Panc1 (cell line): ENCODE results near the gene DEUP1.

Experiments used
- POLR2AphosphoS5 ChIP-seq: IDR thresholded peaks from 2 replicates; pipeline ENCODE4 v1.6.1; 2012; ENCODE audit warnings: mild to moderate bottlenecking, low read depth, low read length, moderate library complexity
- TF ChIP-seq, protein P1 (sequence below): fragments of 450-650 bp; IDR thresholded peaks from 2 replicates; pipeline ENCODE4 v1.5.1; 2017; ENCODE audit warnings: mild to moderate bottlenecking
- TF ChIP-seq, protein P2 (sequence below), 2 experiments: IDR thresholded peaks; 2 replicates each; pipeline ENCODE4 v1.6.1; 2011 to 2012; ENCODE audit warnings: low read depth in 2 of 2, control low read depth in 1 of 2, low read length in 1 of 2, mild to moderate bottlenecking in 1 of 2, moderate library complexity in 1 of 2; ENCODE audit not compliant: insufficient read depth in 1 of 2

DNA sequence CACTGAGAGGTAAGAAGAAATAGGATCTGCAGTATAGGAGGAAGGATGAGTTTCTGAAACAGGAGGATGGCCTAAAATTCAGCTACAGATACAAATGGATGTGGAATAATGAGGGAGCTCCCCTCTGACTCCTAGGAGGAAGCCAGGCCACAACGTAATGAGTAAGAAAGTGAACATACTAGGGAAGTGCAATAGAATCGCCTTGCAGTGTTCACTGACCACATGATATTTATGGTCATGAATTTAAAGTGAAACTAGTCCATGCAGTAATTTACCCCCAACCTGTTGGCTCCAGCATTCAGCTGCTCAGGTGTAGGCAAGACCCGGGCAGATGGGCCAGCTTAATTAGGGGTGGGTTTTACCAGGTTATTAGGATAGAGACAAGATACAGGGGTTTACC is 101.7 kb downstream of the DEUP1 start:
- TF ChIP-seq, protein P1, sequence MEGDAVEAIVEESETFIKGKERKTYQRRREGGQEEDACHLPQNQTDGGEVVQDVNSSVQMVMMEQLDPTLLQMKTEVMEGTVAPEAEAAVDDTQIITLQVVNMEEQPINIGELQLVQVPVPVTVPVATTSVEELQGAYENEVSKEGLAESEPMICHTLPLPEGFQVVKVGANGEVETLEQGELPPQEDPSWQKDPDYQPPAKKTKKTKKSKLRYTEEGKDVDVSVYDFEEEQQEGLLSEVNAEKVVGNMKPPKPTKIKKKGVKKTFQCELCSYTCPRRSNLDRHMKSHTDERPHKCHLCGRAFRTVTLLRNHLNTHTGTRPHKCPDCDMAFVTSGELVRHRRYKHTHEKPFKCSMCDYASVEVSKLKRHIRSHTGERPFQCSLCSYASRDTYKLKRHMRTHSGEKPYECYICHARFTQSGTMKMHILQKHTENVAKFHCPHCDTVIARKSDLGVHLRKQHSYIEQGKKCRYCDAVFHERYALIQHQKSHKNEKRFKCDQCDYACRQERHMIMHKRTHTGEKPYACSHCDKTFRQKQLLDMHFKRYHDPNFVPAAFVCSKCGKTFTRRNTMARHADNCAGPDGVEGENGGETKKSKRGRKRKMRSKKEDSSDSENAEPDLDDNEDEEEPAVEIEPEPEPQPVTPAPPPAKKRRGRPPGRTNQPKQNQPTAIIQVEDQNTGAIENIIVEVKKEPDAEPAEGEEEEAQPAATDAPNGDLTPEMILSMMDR, result no peak
- TF ChIP-seq, protein P2, sequence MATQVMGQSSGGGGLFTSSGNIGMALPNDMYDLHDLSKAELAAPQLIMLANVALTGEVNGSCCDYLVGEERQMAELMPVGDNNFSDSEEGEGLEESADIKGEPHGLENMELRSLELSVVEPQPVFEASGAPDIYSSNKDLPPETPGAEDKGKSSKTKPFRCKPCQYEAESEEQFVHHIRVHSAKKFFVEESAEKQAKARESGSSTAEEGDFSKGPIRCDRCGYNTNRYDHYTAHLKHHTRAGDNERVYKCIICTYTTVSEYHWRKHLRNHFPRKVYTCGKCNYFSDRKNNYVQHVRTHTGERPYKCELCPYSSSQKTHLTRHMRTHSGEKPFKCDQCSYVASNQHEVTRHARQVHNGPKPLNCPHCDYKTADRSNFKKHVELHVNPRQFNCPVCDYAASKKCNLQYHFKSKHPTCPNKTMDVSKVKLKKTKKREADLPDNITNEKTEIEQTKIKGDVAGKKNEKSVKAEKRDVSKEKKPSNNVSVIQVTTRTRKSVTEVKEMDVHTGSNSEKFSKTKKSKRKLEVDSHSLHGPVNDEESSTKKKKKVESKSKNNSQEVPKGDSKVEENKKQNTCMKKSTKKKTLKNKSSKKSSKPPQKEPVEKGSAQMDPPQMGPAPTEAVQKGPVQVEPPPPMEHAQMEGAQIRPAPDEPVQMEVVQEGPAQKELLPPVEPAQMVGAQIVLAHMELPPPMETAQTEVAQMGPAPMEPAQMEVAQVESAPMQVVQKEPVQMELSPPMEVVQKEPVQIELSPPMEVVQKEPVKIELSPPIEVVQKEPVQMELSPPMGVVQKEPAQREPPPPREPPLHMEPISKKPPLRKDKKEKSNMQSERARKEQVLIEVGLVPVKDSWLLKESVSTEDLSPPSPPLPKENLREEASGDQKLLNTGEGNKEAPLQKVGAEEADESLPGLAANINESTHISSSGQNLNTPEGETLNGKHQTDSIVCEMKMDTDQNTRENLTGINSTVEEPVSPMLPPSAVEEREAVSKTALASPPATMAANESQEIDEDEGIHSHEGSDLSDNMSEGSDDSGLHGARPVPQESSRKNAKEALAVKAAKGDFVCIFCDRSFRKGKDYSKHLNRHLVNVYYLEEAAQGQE (IDR thresholded peaks at IDR 0.05; ENCODE audit: insufficient read depth in 1 of 2, low read depth in 2 of 2, low read length in 1 of 2), result no peak
- no peak for TF ChIP-seq POLR2AphosphoS5
